GM23338 (cell line): ENCODE measurements around the gene BCL2L12. TPM values are rescaled to one million over a fixed set of nuclear protein-coding genes. Genes with fewer than 3 reads are reported as not detected.
A peak's percentile ranks its signal among the peaks of the same experiment; 100 is the strongest.

Experiments used
- ATAC-seq: fragments of 200-7000 bp; cut with Tn5 transposase; 3 replicates; pipeline ENCODE4 v1.9.1; 2020
- DNase-seq: peaks from one replicate; pipeline ENCODE4 v3.0.0-alpha.2; 2015; ENCODE audit warnings: low spot score
- H2AFZ ChIP-seq: fragments of 200-600 bp; sonication (generic); 2 replicates; pipeline ENCODE4 v1.8.0; 2016; ENCODE audit warnings: antibody characterized with exemption, mild to moderate bottlenecking, moderate library complexity
- H3F3A ChIP-seq: fragments of 200-600 bp; sonication (generic); replicated peaks from 2 replicates; pipeline ENCODE4 v1.8.0; 2017; ENCODE audit warnings: antibody characterized with exemption, mixed run types, low read depth
- H3K27ac ChIP-seq: fragments of 200-600 bp; sonication (generic); 2 replicates; pipeline ENCODE4 v1.6.1; 2016; ENCODE audit warnings: low read depth
- H3K27me3 ChIP-seq: fragments of 200-600 bp; sonication (generic); 2 replicates; pipeline ENCODE4 v1.8.0; 2016; ENCODE audit warnings: mild to moderate bottlenecking, mixed run types, moderate library complexity; ENCODE audit not compliant: insufficient read depth
- H3K36me3 ChIP-seq: fragments of 200-600 bp; sonication (generic); 2 replicates; pipeline ENCODE4 v1.8.0; 2016; ENCODE audit warnings: mild to moderate bottlenecking; ENCODE audit not compliant: insufficient read depth
- H3K4me1 ChIP-seq: fragments of 200-600 bp; sonication (generic); 2 replicates; pipeline ENCODE4 v1.8.0; 2016; ENCODE audit warnings: mild to moderate bottlenecking, moderate library complexity; ENCODE audit not compliant: insufficient read depth
- H3K4me2 ChIP-seq: fragments of 200-600 bp; sonication (generic); 2 replicates; pipeline ENCODE4 v1.7.1; 2017; ENCODE audit warnings: mixed run types
- H3K4me3 ChIP-seq: fragments of 200-600 bp; sonication (generic); 2 replicates; pipeline ENCODE4 v1.6.1; 2016; ENCODE audit warnings: mixed run types
- H3K79me2 ChIP-seq: fragments of 200-600 bp; sonication (generic); replicated peaks from 2 replicates; pipeline ENCODE4 v1.8.0; 2017; ENCODE audit warnings: mild to moderate bottlenecking; ENCODE audit not compliant: insufficient read depth
- H3K9me2 ChIP-seq: fragments of 200-600 bp; sonication (generic); 2 replicates; pipeline ENCODE4 v1.8.0; 2017; ENCODE audit not compliant: insufficient read depth
- H4K20me1 ChIP-seq: fragments of 200-600 bp; sonication (generic); replicated peaks from 2 replicates; pipeline ENCODE4 v1.8.0; 2017; ENCODE audit warnings: mild to moderate bottlenecking; ENCODE audit not compliant: insufficient read depth
- H3K27ac Mint-ChIP-seq: 2 replicates; pipeline ENCODE4 v1.8.0; 2020; ENCODE audit warnings: inconsistent platforms, mild to moderate bottlenecking, moderate library complexity, mixed read lengths
- H3K27me3 Mint-ChIP-seq: 3 replicates; pipeline ENCODE4 v1.8.0; 2022; ENCODE audit warnings: low read depth, mild to moderate bottlenecking, moderate library complexity, mixed read lengths, inconsistent platforms; ENCODE audit not compliant: insufficient read depth, poor library complexity
- H3K36me3 Mint-ChIP-seq: 3 replicates; pipeline ENCODE4 v1.8.0; 2021; ENCODE audit warnings: low read depth, mild to moderate bottlenecking, inconsistent platforms, moderate library complexity, mixed read lengths
- H3K4me1 Mint-ChIP-seq: 3 replicates; pipeline ENCODE4 v1.8.0; 2020; ENCODE audit warnings: mild to moderate bottlenecking, inconsistent platforms, mixed read lengths
- H3K4me3 Mint-ChIP-seq: 3 replicates; pipeline ENCODE4 v1.8.0; 2021; ENCODE audit warnings: moderate library complexity, mild to moderate bottlenecking, inconsistent platforms, mixed read lengths
- H3K9me3 Mint-ChIP-seq: 3 replicates; pipeline ENCODE4 v1.8.0; 2020; ENCODE audit warnings: moderate library complexity, mild to moderate bottlenecking, inconsistent platforms, mixed read lengths
- EZH2 ChIP-seq: fragments of 200-600 bp; sonication (generic); IDR thresholded peaks from one replicate; pipeline ENCODE4 v1.8.0; 2017; ENCODE audit warnings: antibody characterized with exemption, mild to moderate bottlenecking, low read depth; ENCODE audit not compliant: unreplicated experiment
- POLR2AphosphoS5 ChIP-seq: IDR thresholded peaks from 2 replicates; pipeline ENCODE4 v1.6.1; 2016; ENCODE audit warnings: antibody characterized with exemption, low read depth
- ZNF114 ChIP-seq: fragments of 250-450 bp; sonication (Bioruptor Pico); IDR thresholded peaks from 2 replicates; pipeline ENCODE4 v1.5.0; 2020; ENCODE audit warnings: mild to moderate bottlenecking, moderate library complexity
- ZNF462 ChIP-seq: fragments of 250-450 bp; sonication (Bioruptor Pico); IDR thresholded peaks from 2 replicates; pipeline ENCODE4 v1.5.0; 2020; ENCODE audit warnings: mild to moderate bottlenecking, moderate library complexity
- polyA plus RNA-seq: library from polyadenylated mRNA; unstranded; fragments of >200 nt; fragmentation: Nextera tagmentation; extraction: Ambion mirVana; gene quantifications from 2 replicates; pipeline ENCODE4 v1.2.1, GENCODE V29; 2016
- total RNA-seq: library from RNA; depleted of rRNA; stranded (reverse); fragments of >200 nt; shearing (Covaris generic); gene quantifications from 2 replicates; pipeline ENCODE4 v1.2.3, GENCODE V29; 2014
- TF ChIP-seq, protein P1 (sequence below): IDR thresholded peaks from 2 replicates; pipeline ENCODE4 v1.6.1; 2016; ENCODE audit warnings: antibody characterized with exemption
- TF ChIP-seq, protein P2 (sequence below), 2 experiments: fragments of 200-600 bp in 1 of 2; sonication (generic) in 1 of 2; conservative IDR thresholded peaks; 2 replicates each; pipeline versions ENCODE4 v1.5.1 to v1.6.1; 2016 to 2017; ENCODE audit warnings: antibody characterized with exemption in 2 of 2, low read depth in 2 of 2, mild to moderate bottlenecking in 2 of 2, moderate library complexity in 1 of 2

BCL2L12 gene
- total and polyA plus RNA-seq, 2 experiments from 2014 or later = 61.3 to 102 TPM

- H3K27me3 Mint-ChIP-seq = peaks cover 36% of the 10 kb centered on the region
- peaks cover 44% of the 10 kb centered on the region for H3K36me3 ChIP-seq
- no peak overlapping the region for H3K4me3 ChIP-seq
- ATAC-seq (peak; percentile 59), DNase-seq (peak; percentile 75)
- no peaks in the 10 kb centered on the region for H3K9me3 Mint-ChIP-seq
- peaks cover 54% of the 10 kb centered on the region for H3K4me1 Mint-ChIP-seq
- H3K79me2 ChIP-seq = peaks cover 45% of the 10 kb centered on the region
- H3K4me1 ChIP-seq = peaks cover 34% of the 10 kb centered on the region
- H2AFZ ChIP-seq = no peak overlapping the region
- H3K36me3 Mint-ChIP-seq = peaks cover 70% of the 10 kb centered on the region
- peaks cover 56% of the 10 kb centered on the region for H4K20me1 ChIP-seq
- no peak for TF ChIP-seq ZNF114 (CRISPR knock-in tag)
- TF ChIP-seq EZH2 = no peak
- TF ChIP-seq, protein P1, sequence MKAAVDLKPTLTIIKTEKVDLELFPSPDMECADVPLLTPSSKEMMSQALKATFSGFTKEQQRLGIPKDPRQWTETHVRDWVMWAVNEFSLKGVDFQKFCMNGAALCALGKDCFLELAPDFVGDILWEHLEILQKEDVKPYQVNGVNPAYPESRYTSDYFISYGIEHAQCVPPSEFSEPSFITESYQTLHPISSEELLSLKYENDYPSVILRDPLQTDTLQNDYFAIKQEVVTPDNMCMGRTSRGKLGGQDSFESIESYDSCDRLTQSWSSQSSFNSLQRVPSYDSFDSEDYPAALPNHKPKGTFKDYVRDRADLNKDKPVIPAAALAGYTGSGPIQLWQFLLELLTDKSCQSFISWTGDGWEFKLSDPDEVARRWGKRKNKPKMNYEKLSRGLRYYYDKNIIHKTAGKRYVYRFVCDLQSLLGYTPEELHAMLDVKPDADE = no peak
- TF ChIP-seq ZNF462 = no peak
- TF ChIP-seq, protein P2, sequence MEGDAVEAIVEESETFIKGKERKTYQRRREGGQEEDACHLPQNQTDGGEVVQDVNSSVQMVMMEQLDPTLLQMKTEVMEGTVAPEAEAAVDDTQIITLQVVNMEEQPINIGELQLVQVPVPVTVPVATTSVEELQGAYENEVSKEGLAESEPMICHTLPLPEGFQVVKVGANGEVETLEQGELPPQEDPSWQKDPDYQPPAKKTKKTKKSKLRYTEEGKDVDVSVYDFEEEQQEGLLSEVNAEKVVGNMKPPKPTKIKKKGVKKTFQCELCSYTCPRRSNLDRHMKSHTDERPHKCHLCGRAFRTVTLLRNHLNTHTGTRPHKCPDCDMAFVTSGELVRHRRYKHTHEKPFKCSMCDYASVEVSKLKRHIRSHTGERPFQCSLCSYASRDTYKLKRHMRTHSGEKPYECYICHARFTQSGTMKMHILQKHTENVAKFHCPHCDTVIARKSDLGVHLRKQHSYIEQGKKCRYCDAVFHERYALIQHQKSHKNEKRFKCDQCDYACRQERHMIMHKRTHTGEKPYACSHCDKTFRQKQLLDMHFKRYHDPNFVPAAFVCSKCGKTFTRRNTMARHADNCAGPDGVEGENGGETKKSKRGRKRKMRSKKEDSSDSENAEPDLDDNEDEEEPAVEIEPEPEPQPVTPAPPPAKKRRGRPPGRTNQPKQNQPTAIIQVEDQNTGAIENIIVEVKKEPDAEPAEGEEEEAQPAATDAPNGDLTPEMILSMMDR (conservative IDR thresholded peaks at IDR 0.05; ENCODE audit: low read depth in 2 of 2) = peak; percentile 60 to 70
- TF ChIP-seq POLR2AphosphoS5 = no peak
- no peak overlapping the region for H3K4me3 Mint-ChIP-seq
- peak overlapping the region; percentile 72 for H3K27ac ChIP-seq
- H3K9me2 ChIP-seq = no peaks in the 10 kb centered on the region
- peaks cover 71% of the 10 kb centered on the region for H3F3A ChIP-seq
- H3K27me3 ChIP-seq = no peaks in the 10 kb centered on the region
- no peak overlapping the region for H3K27ac Mint-ChIP-seq
- no peak overlapping the region for H3K4me2 ChIP-seq
These were observed 18.7 kb downstream of the BCL2L12 start for GRCh38 chr19:49684251-49684982.
